ENCODE data around the gene TDRD7.

The TDRD7 gene

GRCh38 chr9:97394881-97395280 lies 17.0 kb upstream of the TDRD7 start:
- Histone ChIP-seq H3K27ac (no peak overlapping the region), H3K36me3 (ENCODE audit: insufficient read depth, low read length) (no peaks in the 10 kb centered on the region), H3K9ac (ENCODE audit: insufficient read length) (no peak overlapping the region), H3K4me3 (no peak overlapping the region), H3K9me3 (ENCODE audit: low read depth, low read length) (no peaks in the 10 kb centered on the region)
- TF ChIP-seq FOXP2 (optimal IDR thresholded peaks at IDR 0.05; ENCODE audit: control extremely low read depth, extremely low read length, insufficient read depth): no peak
- no peak for TF ChIP-seq POLR2AphosphoS5 (IDR thresholded peaks at IDR 0.05; ENCODE audit: borderline replicate concordance, low read depth, low read length)
- no peak for TF ChIP-seq EZH2 (IDR thresholded peaks at IDR 0.05)
- DNase-seq (ENCODE audit: low read depth, low spot score): no peak

DNA sequence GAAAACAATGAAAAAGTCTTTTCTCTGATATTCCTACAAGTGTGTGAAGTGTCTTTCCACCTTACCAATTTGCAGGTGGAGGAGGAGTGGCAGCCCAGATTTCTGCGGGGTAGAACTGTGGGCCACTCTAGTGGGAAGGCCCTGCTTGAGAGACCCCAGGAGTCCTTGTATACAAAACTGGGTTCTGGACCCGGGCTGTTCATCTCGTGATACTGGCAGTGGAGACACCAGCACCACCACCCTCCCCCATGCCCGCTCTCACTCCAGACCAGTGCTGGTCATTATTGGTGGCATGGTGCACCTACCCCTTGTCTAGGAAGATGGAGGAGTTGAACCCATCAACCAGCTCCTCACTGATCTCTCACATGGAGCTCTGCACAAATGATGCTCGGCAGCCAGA lies 16.2 kb upstream of the TDRD7 start:
- Histone ChIP-seq H3K9ac (ENCODE audit: insufficient read length) (no peak overlapping the region), H3K27ac (no peak overlapping the region), H3K4me3 (no peak overlapping the region), H3K36me3 (ENCODE audit: insufficient read depth, low read length) (no peaks in the 10 kb centered on the region), H3K9me3 (ENCODE audit: low read depth, low read length) (no peaks in the 10 kb centered on the region)
- DNase-seq (ENCODE audit: low read depth, low spot score): no peak
- TF ChIP-seq EZH2 (IDR thresholded peaks at IDR 0.05) (no peak), POLR2AphosphoS5 (IDR thresholded peaks at IDR 0.05; ENCODE audit: borderline replicate concordance, low read depth, low read length) (no peak), FOXP2 (optimal IDR thresholded peaks at IDR 0.05; ENCODE audit: control extremely low read depth, extremely low read length, insufficient read depth) (no peak)

GRCh38 chr9:97396256-97396655 lies 15.6 kb upstream of the TDRD7 start:
- no peak for DNase-seq (ENCODE audit: low read depth, low spot score)
- Histone ChIP-seq H3K27ac (no peak overlapping the region), H3K4me3 (no peak overlapping the region), H3K9ac (ENCODE audit: insufficient read length) (no peak overlapping the region), H3K9me3 (ENCODE audit: low read depth, low read length) (no peaks in the 10 kb centered on the region), H3K36me3 (ENCODE audit: insufficient read depth, low read length) (no peaks in the 10 kb centered on the region)
- TF ChIP-seq EZH2 (IDR thresholded peaks at IDR 0.05) (no peak), FOXP2 (optimal IDR thresholded peaks at IDR 0.05; ENCODE audit: control extremely low read depth, extremely low read length, insufficient read depth) (no peak), POLR2AphosphoS5 (IDR thresholded peaks at IDR 0.05; ENCODE audit: borderline replicate concordance, low read depth, low read length) (no peak)

DNA sequence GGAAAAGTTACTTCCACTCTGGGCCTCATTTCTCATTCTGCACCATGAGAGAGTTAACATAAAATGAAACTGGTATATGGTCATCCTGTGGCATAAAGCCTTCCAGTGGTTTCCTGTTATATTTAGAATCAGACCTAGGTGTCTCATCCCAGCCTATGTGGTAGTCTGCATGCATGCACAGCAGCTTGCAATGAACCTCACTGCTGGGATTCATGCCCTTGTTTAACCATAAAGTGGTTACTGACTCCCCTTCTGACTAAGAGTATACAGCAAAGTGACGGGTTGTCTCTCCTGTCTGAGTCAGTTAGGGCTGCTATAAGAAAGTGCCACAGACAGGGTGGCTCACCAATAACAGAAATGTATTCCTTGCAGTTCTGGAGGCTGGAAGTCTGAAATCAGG lies 14.7 kb upstream of the TDRD7 start:
- H3K36me3 ChIP-seq (ENCODE audit: insufficient read depth, low read length): no peaks in the 10 kb centered on the region
- H3K9ac ChIP-seq (ENCODE audit: insufficient read length): no peak overlapping the region
- no peak for DNase-seq (ENCODE audit: low read depth, low spot score)
- H3K4me3 ChIP-seq: no peak overlapping the region
- H3K27ac ChIP-seq: no peak overlapping the region
- TF ChIP-seq POLR2AphosphoS5 (IDR thresholded peaks at IDR 0.05; ENCODE audit: borderline replicate concordance, low read depth, low read length) (no peak), FOXP2 (optimal IDR thresholded peaks at IDR 0.05; ENCODE audit: control extremely low read depth, extremely low read length, insufficient read depth) (no peak), EZH2 (IDR thresholded peaks at IDR 0.05) (no peak)
- H3K9me3 ChIP-seq (ENCODE audit: low read depth, low read length): no peaks in the 10 kb centered on the region

GRCh38 chr9:97398999-97399758 lies 12.7 kb upstream of the TDRD7 start:
- Histone ChIP-seq H3K27ac (no peak overlapping the region), H3K36me3 (ENCODE audit: insufficient read depth, low read length) (no peaks in the 10 kb centered on the region), H3K9ac (ENCODE audit: insufficient read length) (no peak overlapping the region), H3K9me3 (ENCODE audit: low read depth, low read length) (0 out of 2 replicates have a peak, but pooled peaks cover 2% of the 10 kb centered on the region), H3K4me3 (no peak overlapping the region)
- no peak for TF ChIP-seq FOXP2 (optimal IDR thresholded peaks at IDR 0.05; ENCODE audit: control extremely low read depth, extremely low read length, insufficient read depth)
- no peak for TF ChIP-seq EZH2 (IDR thresholded peaks at IDR 0.05)
- no peak for TF ChIP-seq POLR2AphosphoS5 (IDR thresholded peaks at IDR 0.05; ENCODE audit: borderline replicate concordance, low read depth, low read length)
- DNase-seq (ENCODE audit: low read depth, low spot score): no peak

DNA sequence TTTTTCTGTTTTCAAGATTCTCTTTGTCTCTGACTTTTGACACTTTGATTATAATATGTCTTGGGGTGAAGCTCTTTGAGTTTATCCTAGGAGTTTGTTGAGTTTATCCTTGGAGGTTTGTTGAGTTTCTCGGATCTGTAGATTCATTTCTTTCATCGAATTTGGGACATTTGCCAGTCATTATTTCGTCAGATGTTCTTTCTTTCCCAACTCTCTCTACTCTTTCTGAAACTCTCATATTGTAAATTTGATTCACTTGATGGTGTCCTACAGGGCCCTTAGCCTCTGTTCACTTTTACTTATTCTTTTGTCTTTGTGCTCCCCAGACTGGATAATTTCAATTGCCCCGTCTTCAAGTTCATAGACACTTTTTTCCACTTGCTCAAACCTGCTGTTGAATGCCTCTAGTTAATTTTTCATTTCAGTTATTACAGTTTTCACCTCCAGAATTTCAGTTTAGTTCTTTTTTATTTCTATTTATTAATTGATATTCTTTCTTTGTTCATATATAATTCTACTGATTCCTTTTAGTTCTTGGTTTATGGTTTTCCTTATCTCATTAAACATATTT lies 8.1 kb upstream of the TDRD7 start:
- DNase-seq (ENCODE audit: low read depth, low spot score): no peak
- no peak for TF ChIP-seq EZH2 (IDR thresholded peaks at IDR 0.05)

DNA sequence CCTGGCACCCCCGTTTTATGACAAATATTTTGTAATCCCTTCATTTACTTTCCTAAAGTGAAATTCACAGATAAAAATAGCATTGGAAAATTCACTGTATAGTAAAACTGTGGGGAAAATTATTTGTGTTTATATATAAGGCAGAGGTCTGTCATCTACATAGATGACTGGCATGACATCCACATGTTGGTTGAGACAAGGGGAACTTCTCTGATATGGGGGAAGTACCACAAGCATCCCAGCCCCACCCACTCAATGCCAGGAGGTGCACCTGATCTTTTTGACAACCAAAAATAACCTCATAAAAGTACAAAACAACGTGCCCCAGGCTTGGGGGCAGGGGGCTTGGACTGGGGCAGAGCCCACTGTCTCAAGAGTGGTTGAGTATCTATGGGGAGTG lies 6.3 kb upstream of the TDRD7 start:
- H3K27ac ChIP-seq: no peak overlapping the region
- DNase-seq (ENCODE audit: low read depth, low spot score): no peak
- no peak overlapping the region for H3K9ac ChIP-seq (ENCODE audit: insufficient read length)

More for the DNA sequence above, 8.1 kb upstream of the TDRD7 start:
- H3K4me3 ChIP-seq: no peak overlapping the region
- no peak overlapping the region for H3K9ac ChIP-seq (ENCODE audit: insufficient read length)
- no peaks in the 10 kb centered on the region for H3K36me3 ChIP-seq (ENCODE audit: insufficient read depth, low read length)
- H3K27ac ChIP-seq: no peak overlapping the region
- H3K9me3 ChIP-seq (ENCODE audit: low read depth, low read length): 0 out of 2 replicates have a peak, but pooled peaks cover 5% of the 10 kb centered on the region

DNA sequence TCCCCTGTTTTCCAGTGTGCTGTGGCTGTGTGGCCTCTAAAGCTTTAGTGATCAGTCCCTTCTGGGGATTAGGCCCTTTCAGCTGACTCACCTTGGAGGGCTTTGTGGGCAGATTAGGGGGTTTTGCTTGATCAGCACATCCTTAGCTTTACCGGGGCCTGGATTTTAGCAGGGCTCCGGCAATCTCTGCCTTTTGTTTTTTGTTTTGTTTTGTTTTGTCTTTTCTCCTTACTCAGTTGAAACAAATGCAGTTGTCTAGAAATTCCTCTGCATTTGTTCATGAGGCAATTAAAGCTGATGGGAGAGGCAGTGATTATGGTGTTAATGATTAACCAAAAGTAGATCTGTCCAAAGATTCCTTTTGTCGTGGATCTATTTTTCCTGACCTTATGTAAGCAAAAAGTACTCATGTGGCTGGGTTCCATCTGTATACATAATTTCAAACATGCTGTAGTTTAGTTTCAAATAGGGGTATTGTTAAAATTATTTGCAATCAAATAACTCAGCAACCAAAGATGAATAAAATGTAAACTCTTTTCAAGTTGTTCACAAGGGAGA lies 5.2 kb upstream of the TDRD7 start:
- Histone ChIP-seq H3K27ac (no peak overlapping the region), H3K36me3 (ENCODE audit: insufficient read depth, low read length) (no peaks in the 10 kb centered on the region), H3K4me3 (no peak overlapping the region), H3K9me3 (ENCODE audit: low read depth, low read length) (0 out of 2 replicates have a peak, but pooled peaks cover 5% of the 10 kb centered on the region), H3K9ac (ENCODE audit: insufficient read length) (no peak overlapping the region)
- DNase-seq (ENCODE audit: low read depth, low spot score): no peak
- TF ChIP-seq POLR2AphosphoS5 (IDR thresholded peaks at IDR 0.05; ENCODE audit: borderline replicate concordance, low read depth, low read length): no peak
- no peak for TF ChIP-seq EZH2 (IDR thresholded peaks at IDR 0.05)
- no peak for TF ChIP-seq FOXP2 (optimal IDR thresholded peaks at IDR 0.05; ENCODE audit: control extremely low read depth, extremely low read length, insufficient read depth)

More for the DNA sequence above, 6.3 kb upstream of the TDRD7 start:
- Histone ChIP-seq H3K36me3 (ENCODE audit: insufficient read depth, low read length) (no peaks in the 10 kb centered on the region), H3K4me3 (no peak overlapping the region), H3K9me3 (ENCODE audit: low read depth, low read length) (0 out of 2 replicates have a peak, but pooled peaks cover 5% of the 10 kb centered on the region)
- TF ChIP-seq EZH2 (IDR thresholded peaks at IDR 0.05) (no peak), POLR2AphosphoS5 (IDR thresholded peaks at IDR 0.05; ENCODE audit: borderline replicate concordance, low read depth, low read length) (no peak), FOXP2 (optimal IDR thresholded peaks at IDR 0.05; ENCODE audit: control extremely low read depth, extremely low read length, insufficient read depth) (no peak)

Data from SK-N-MC (cell line).